Sciatic nerve (tissue), 2 donors: Measurements from ENCODE around the gene HCN4. TPM values are rescaled to one million over a fixed set of nuclear protein-coding genes. Genes with fewer than 3 reads are reported as not detected.

Experiments
- ATAC-seq: fragments of 200-7000 bp; cut with Tn5 transposase; one replicate; pipeline ENCODE4 v1.9.1; 2020; ENCODE audit warnings: mild to moderate bottlenecking, moderate library complexity
- DNase-seq: peaks from one replicate; pipeline ENCODE4 v3.0.0-alpha.2; 2020; ENCODE audit warnings: low spot score
- intact Hi-C: fragments of 100-400 bp; cut with DNase I; formaldehyde crosslinking; loops from one replicate; pipeline ENCODE4 v1.14.2; 2022
- total RNA-seq: library from RNA; stranded (reverse); fragmentation: NEBNext Ultra II Directional; extraction: Animal tissue kit (Norgen Biotek cat#: 25700); gene quantifications from one replicate; pipeline ENCODE4 v1.2.1, GENCODE V29; 2021
- donor health status: DM: no; HTN: no; CAD: no.
- donor health status: DM: no; HTN: no; CAD: no.

Gene HCN4
- total RNA-seq, 1 donor from 2014 or later: not detected

- no peak for DNase-seq
- intact Hi-C loops: no loop called here
- no peak for ATAC-seq
Observed at GRCh38 chr15:73383310-73384189, 14.8 kb upstream of the HCN4 start.

DNA sequence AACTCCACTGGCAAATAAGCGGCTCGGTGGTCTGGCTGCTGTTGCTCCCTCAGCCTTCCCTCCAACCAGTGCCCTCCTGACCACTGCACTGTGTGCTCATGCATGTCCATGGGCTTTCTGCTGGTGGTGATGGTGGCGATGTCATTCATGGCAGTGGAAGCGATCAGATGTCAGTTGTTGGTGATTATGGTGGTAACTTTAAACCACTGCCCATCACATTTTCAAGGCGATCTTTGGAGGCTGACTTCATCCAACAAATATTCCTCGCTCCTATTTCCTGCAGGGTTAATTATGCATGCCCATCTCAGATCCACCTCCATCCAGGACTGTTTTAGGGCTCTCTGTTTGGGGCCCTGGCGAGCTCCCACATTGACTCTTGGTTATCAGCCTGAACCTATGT is 13.4 kb upstream of the HCN4 start:
- DNase-seq (no peak), ATAC-seq (no peak)
- intact Hi-C loops: no loop called here

DNA sequence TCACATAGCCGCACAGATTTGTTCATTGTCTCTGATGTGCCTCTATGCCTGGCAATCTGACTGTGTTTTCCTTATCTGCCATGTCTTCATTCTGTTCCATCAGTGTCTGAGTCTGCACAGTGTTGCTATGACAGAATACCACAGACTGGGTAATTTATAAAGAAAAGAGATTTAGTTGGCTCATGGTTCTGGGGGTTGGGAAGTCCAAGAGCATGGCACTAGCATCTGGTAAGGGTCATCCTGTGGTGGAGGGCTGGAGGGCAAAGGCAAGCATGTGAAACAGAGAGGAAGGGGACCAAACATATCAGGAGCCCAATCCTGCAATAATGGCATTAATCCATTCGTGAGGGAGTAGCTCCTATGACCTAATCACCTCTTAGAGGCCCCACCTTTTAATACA is 11.9 kb upstream of the HCN4 start:
- DNase-seq (no peak), ATAC-seq (no peak)
- intact Hi-C loops: no loop called here

DNA sequence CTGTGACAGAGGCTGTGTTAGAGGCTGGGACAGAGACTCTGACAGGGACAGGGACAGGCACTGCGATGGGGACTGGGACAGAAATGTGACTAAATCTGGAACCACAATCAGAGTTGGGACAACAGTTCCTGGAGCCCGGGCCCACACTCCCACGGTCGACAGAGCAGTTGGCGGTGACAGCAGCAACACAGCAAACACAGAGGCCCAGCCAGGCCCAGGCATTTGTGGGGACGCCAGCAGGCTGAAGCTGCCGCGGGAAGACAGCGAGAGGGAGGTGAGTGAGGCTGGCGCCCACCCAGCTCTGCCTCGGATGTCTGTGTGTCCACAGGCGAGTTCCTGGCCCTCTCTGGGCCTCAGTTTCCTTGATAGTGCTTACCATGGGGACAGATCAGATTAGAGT is 9.3 kb upstream of the HCN4 start:
- ATAC-seq (no peak), DNase-seq (no peak)
- intact Hi-C loops: no loop called here

DNA sequence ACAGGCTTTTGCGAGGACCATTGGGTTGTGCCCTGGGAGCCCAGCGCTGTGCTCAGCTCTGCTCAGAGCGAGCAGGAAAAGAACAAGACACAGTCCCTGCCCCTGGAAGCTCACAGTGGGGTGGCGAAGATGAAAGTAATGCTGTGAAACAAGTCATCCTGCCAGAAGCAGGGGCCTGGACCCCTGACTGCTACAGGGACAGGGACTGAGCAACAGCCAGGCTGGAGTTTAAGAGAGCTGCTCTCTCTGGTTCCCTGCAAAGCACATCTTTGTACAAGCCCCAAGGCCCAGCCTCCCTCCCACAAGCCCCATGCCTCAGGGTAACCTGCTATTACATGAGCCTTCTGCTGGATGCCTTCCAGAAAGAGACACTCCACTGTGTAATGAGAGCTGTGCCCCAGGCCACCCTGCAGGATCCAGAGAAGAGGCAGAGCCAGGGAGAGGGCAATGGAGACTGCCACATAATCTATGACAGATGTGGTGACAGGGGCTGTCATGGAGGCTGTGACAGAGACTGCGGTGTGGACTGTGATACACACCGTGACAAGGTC is 7.1 kb upstream of the HCN4 start:
- intact Hi-C loops: no loop called here
- DNase-seq (no peak), ATAC-seq (no peak)

GRCh38 chr15:73375012-73375411 is 6.3 kb upstream of the HCN4 start:
- DNase-seq (no peak), ATAC-seq (no peak)
- intact Hi-C loops: no loop called here

DNA sequence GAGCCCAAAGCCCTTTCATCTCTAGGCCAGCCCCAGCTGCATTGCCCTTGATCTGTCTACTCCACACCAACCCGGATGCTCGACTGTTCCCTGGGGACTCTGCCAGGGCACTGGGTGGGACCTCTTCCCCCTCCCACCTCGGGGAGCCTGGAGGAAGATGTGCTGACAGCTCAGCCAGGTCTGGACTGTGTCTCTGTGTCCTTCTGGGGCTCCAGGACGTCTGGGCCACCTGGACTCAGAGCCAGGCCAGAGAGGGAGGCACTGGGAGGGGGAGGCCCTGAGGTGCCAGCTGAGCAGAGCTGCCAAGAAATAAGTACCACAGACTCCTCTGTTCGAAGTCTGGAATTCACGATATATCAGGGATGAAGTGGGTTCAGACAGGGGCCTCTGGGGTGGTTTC is 5.8 kb upstream of the HCN4 start:
- intact Hi-C loops: no loop called here
- DNase-seq (no peak), ATAC-seq (no peak)

DNA sequence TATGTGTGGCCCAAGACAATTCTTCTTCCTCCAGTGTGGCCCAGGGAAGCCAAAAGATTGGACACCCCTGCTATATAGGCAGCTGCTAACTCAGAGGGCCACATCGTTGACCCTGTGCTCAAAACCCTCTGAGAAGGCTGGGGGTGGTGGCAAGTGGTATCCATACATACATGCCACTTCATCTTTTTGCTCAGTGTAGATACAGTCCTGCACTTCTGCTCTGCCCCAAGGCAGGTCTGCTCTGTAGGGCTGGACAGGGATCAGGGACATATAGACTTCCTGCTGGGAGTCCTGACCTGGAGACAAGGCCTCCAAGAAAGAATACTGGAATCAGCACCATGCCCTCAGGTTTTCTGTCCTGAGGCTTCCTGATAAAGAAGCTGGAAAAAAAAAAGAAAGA is 4.5 kb upstream of the HCN4 start:
- DNase-seq (no peak), ATAC-seq (no peak)
- intact Hi-C loops: no loop called here

GRCh38 chr15:73371812-73372211 is 3.1 kb upstream of the HCN4 start:
- DNase-seq: no peak
- intact Hi-C loops: no loop called here
- no peak for ATAC-seq

- ATAC-seq (no peak), DNase-seq (no peak)
- intact Hi-C loops: no loop called here
Observed at GRCh38 chr15:73370151-73370550, 1.4 kb upstream of the HCN4 start.

GRCh38 chr15:73369154-73369694 is 466 bp upstream of the HCN4 start:
- intact Hi-C loops: no loop called here
- ATAC-seq (no peak), DNase-seq (no peak)

GRCh38 chr15:73367624-73368300 is 996 bp downstream of the HCN4 start:
- intact Hi-C loops: no loop called here
- ATAC-seq (no peak), DNase-seq (no peak)

- intact Hi-C loops: no loop called here
- DNase-seq: no peak
- ATAC-seq: no peak
Observed at GRCh38 chr15:73366766-73367623, 1.8 kb downstream of the HCN4 start.

GRCh38 chr15:73364070-73364469 is 4.7 kb downstream of the HCN4 start:
- intact Hi-C loops: no loop called here
- ATAC-seq: no peak
- no peak for DNase-seq

GRCh38 chr15:73362900-73363299 is 5.9 kb downstream of the HCN4 start:
- ATAC-seq (no peak), DNase-seq (no peak)
- intact Hi-C loops: no loop called here

GRCh38 chr15:73361337-73361736 is 7.4 kb downstream of the HCN4 start:
- DNase-seq (no peak), ATAC-seq (no peak)
- intact Hi-C loops: no loop called here

DNA sequence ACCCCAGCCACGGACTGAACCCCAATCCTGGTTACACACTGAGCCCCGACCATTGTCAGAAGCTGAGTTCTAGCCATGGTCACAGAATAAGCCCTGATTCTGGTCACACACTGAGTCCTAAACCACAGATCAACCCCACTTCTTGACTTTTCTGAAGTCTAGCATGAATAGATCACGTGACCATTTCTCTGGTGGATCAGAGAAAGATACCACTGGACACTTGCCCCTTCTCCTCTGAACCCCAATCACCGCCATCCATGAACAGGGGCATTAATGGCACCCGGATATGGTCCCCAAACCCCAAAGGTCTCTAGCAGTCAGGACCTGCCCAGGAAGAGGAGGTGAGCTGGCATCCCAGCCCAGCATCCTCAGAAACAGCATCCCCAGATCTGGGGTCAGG is 9.1 kb downstream of the HCN4 start:
- no peak for ATAC-seq
- DNase-seq: no peak
- intact Hi-C loops: no loop called here

DNA sequence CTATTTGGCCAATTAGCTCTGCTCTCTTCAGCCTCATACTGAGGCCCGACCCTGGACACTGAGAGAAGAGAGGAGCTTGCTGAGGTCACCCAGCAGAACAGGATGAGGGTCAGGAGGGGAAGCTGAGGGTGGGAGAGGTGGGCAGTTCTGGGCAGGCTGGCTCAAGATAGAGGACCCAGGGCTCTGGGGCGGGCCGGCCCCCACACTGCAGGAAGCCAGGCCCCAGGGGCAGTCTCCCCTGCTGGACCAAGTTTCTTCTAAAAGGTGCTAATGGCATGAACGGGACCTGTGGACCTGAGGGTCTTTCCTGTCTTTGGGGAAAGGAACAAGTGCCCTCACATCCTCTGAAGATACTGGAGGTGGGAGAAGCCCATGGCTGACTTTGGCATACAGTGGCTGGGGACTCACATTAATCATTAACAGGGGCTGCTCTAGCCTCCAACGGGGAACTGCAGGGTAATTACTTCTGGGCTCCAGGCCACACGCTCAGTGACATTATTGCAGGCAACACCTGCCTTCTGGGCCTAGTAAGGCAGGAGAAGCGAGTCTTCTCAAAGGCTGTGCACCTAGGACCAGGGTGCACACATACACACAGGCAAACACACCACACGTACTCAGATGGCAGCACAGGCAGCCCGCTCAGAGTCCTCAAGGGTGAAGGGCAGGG is 10.6 kb downstream of the HCN4 start:
- no peak for DNase-seq
- intact Hi-C loops: no loop called here
- ATAC-seq: no peak
